Glutamatergic neuron (in vitro differentiated cells): Measurements from ENCODE around the gene TRIM29. TPM values are rescaled to one million over a fixed set of nuclear protein-coding genes. Genes with fewer than 3 reads are reported as not detected.

ENCODE experiments used
- DNase-seq: peaks from one replicate; pipeline ENCODE4 v3.0.0; 2022
- H3K27ac Mint-ChIP-seq: one replicate; pipeline ENCODE4 v1.8.0; 2020; ENCODE audit warnings: mild to moderate bottlenecking, mixed read lengths, inconsistent platforms; ENCODE audit not compliant: unreplicated experiment
- H3K27me3 Mint-ChIP-seq: one replicate; pipeline ENCODE4 v1.8.0; 2020; ENCODE audit warnings: mild to moderate bottlenecking, moderate library complexity, mixed read lengths, inconsistent platforms; ENCODE audit not compliant: unreplicated experiment
- H3K36me3 Mint-ChIP-seq: one replicate; pipeline ENCODE4 v1.8.0; 2020; ENCODE audit warnings: mild to moderate bottlenecking, mixed read lengths, inconsistent platforms; ENCODE audit not compliant: unreplicated experiment
- H3K4me1 Mint-ChIP-seq: one replicate; pipeline ENCODE4 v1.8.0; 2020; ENCODE audit warnings: mild to moderate bottlenecking, low read depth, mixed read lengths, inconsistent platforms; ENCODE audit not compliant: unreplicated experiment
- H3K4me3 Mint-ChIP-seq: one replicate; pipeline ENCODE4 v1.8.0; 2020; ENCODE audit warnings: mild to moderate bottlenecking, mixed read lengths, inconsistent platforms; ENCODE audit not compliant: unreplicated experiment
- H3K9me3 Mint-ChIP-seq: one replicate; pipeline ENCODE4 v1.8.0; 2020; ENCODE audit warnings: mild to moderate bottlenecking, moderate library complexity, mixed read lengths, inconsistent platforms; ENCODE audit not compliant: unreplicated experiment
- CTCF ChIP-seq: fragments of 200-600 bp; sonication (generic); IDR thresholded peaks from one replicate; pipeline ENCODE4 v1.5.0; 2021; ENCODE audit not compliant: partially characterized antibody, unreplicated experiment
- total RNA-seq: library from RNA; stranded (reverse); fragmentation: NEBNext Ultra II Directional; extraction: Animal tissue kit (Norgen Biotek cat#: 25700); gene quantifications from one replicate; pipeline ENCODE4 v1.2.1, GENCODE V29; 2021; ENCODE audit not compliant: unreplicated experiment

Gene TRIM29
- total RNA-seq, 1 donor from 2014 or later: not detected

GRCh38 chr11:120137187-120137610 is 714 bp downstream of the TRIM29 start:
- peaks cover 19% of the 10 kb centered on the region for H3K27me3 Mint-ChIP-seq
- no peak for TF ChIP-seq CTCF
- no peaks in the 10 kb centered on the region for H3K4me1 Mint-ChIP-seq
- no peak overlapping the region for H3K4me3 Mint-ChIP-seq
- DNase-seq: peak; percentile 12
- peaks cover 4% of the 10 kb centered on the region for H3K9me3 Mint-ChIP-seq
- H3K27ac Mint-ChIP-seq: no peak overlapping the region
- H3K36me3 Mint-ChIP-seq: no peaks in the 10 kb centered on the region

GRCh38 chr11:120136356-120136755 is 1.6 kb downstream of the TRIM29 start:
- H3K27me3 Mint-ChIP-seq: peaks cover 22% of the 10 kb centered on the region
- H3K4me3 Mint-ChIP-seq: no peak overlapping the region
- DNase-seq: peak; percentile 4
- TF ChIP-seq CTCF: no peak
- H3K36me3 Mint-ChIP-seq: no peaks in the 10 kb centered on the region
- no peak overlapping the region for H3K27ac Mint-ChIP-seq
- peaks cover 4% of the 10 kb centered on the region for H3K9me3 Mint-ChIP-seq
- H3K4me1 Mint-ChIP-seq: no peaks in the 10 kb centered on the region

GRCh38 chr11:120135838-120136237 is 2.1 kb downstream of the TRIM29 start:
- no peak overlapping the region for H3K4me3 Mint-ChIP-seq
- H3K9me3 Mint-ChIP-seq: peaks cover 6% of the 10 kb centered on the region
- H3K27ac Mint-ChIP-seq: no peak overlapping the region
- peaks cover 23% of the 10 kb centered on the region for H3K27me3 Mint-ChIP-seq
- no peak for TF ChIP-seq CTCF
- peaks cover 3% of the 10 kb centered on the region for H3K36me3 Mint-ChIP-seq
- no peaks in the 10 kb centered on the region for H3K4me1 Mint-ChIP-seq
- DNase-seq: peak; percentile 0

- DNase-seq: no peak
- H3K36me3 Mint-ChIP-seq: peaks cover 6% of the 10 kb centered on the region
- no peak overlapping the region for H3K27ac Mint-ChIP-seq
- no peak for TF ChIP-seq CTCF
- peaks cover 17% of the 10 kb centered on the region for H3K27me3 Mint-ChIP-seq
- no peak overlapping the region for H3K4me3 Mint-ChIP-seq
- H3K9me3 Mint-ChIP-seq: peaks cover 7% of the 10 kb centered on the region
- no peaks in the 10 kb centered on the region for H3K4me1 Mint-ChIP-seq
Measured at GRCh38 chr11:120134931-120135228, 3.0 kb downstream of the TRIM29 start.

GRCh38 chr11:120134106-120134930 is 3.6 kb downstream of the TRIM29 start:
- peaks cover 6% of the 10 kb centered on the region for H3K36me3 Mint-ChIP-seq
- no peak overlapping the region for H3K27ac Mint-ChIP-seq
- H3K4me3 Mint-ChIP-seq: no peak overlapping the region
- H3K4me1 Mint-ChIP-seq: no peaks in the 10 kb centered on the region
- DNase-seq: peak; percentile 8
- peaks cover 16% of the 10 kb centered on the region for H3K27me3 Mint-ChIP-seq
- peaks cover 9% of the 10 kb centered on the region for H3K9me3 Mint-ChIP-seq
- no peak for TF ChIP-seq CTCF
